ENCODE measurements around the gene PELI2. TPM values are rescaled to one million over a fixed set of nuclear protein-coding genes. Genes with fewer than 3 reads are reported as not detected.

PELI2 gene
- polyA plus RNA-seq, 12 donors: 3.6 to 17.7 (median 5.0) TPM; not detected in 1

DNA sequence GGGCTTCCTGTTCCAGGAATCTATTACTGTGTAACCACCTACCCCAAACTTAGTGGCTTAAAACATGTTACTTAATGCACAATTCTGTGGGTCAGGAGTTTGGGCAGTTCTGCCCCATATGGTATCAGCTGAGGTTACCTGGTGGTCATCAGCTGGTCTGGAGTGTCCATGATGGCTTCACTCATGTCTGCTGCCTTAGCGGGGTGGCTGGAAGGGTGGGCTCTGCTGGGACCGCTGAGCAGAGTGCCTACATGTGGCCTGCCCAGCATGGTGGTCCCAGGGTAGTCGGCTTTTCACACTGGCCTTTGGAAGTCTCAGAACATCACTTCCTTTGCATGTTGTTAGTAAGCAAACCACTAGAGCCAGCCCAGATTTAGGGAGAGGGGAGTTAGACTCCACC, 53.9 kb downstream of the PELI2 start:
- no peak for DNase-seq

- DNase-seq: no peak
Observed at GRCh38 chr14:56172571-56172971, 54.4 kb downstream of the PELI2 start.

GRCh38 chr14:56173365-56173922, 55.2 kb downstream of the PELI2 start:
- no peak for DNase-seq

DNA sequence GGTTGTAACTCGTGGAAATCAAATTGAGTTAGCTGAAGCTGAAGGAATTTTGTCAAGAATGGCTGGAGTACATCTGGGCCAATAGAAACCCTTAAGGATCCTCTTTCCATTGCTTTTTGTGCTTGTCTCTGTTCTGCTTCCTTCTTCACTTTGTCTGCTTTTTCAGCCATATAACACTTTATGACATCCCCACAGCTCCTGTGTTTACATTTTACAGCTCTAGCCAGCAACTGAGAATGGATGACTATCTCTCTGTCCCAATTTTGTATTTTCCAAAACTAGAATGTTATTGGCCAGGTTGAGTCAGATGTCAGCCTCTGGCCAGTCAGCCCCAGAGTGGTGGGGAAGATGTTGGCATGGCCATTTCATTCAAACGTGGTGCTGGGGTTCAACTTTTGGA, 57.6 kb downstream of the PELI2 start:
- no peak for DNase-seq

- no peak for DNase-seq
Observed at GRCh38 chr14:56176530-56176929, 58.3 kb downstream of the PELI2 start.

DNA sequence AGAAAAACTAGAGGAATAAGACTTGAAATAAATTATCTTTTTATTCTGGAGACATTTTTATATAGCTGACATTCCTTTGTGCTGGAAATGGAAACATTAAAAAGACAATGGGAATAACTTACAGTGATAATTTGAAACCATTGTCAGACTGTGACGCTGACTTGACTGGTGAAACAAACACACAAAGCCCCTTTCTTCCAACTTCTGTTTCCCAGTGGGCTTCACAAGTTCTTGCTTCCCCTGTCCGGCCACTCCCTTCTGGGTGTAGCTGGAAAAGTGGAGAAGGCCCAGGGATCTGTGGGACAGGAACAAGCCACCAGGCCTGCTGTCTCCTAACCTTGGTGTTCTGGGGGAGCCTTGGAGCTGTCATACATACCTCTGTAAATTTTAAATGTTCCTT, 58.8 kb downstream of the PELI2 start:
- no peak for DNase-seq

GRCh38 chr14:56180754-56181542, 62.7 kb downstream of the PELI2 start:
- no peak for DNase-seq

GRCh38 chr14:56181681-56182085, 63.5 kb downstream of the PELI2 start:
- DNase-seq: no peak

GRCh38 chr14:56182410-56182809, 64.2 kb downstream of the PELI2 start:
- DNase-seq: peak; percentile 24

- no peak for DNase-seq
Observed at GRCh38 chr14:56183631-56184157, 65.5 kb downstream of the PELI2 start.

GRCh38 chr14:56185992-56186391, 67.8 kb downstream of the PELI2 start:
- peak; percentile 22 for DNase-seq

GRCh38 chr14:56187736-56188135, 69.5 kb downstream of the PELI2 start:
- no peak for DNase-seq

GRCh38 chr14:56189307-56189706, 71.1 kb downstream of the PELI2 start:
- DNase-seq: no peak

DNA sequence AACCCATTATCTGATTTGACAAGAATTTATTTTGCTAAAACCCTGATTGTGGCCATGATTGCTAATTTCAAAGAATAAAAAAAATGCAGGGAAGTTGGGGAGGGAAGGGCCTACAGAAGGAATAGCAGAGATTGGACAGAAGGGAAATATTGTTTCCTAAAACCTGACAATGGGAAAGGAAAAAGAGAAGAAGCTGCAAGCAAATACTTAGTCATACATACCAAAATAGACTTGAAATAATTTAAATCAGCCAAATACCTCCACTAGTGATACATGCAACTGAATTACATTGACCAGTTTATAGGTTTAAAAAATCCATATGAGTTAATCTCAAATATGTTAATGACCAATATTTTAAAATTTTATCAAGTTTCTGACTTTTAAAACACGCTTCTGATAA, 75.1 kb downstream of the PELI2 start:
- no peak for DNase-seq

- no peak for DNase-seq
Observed at GRCh38 chr14:56194042-56194441, 75.8 kb downstream of the PELI2 start.

GRCh38 chr14:56195223-56195622, 77.0 kb downstream of the PELI2 start:
- no peak for DNase-seq

GRCh38 chr14:56195704-56196103, 77.5 kb downstream of the PELI2 start:
- DNase-seq: no peak

DNA sequence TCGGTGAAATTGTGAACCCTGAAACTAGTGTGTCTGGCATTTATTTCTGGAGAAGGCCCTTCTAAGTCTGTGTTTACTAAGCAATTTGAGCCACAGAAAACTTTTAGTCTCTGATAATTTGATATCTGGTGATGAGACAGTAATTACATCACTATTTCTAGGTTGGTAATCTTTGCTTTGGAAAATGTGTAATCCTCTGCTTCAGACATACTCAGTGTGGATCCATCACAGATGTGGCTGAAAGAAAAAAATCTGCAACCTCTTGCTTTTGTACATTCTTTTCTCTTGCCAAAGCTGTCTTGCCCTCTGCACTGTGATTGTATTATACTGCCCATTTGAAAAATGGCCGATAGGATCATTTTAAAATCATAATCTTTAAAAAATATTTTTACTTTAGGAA, 78.1 kb downstream of the PELI2 start:
- DNase-seq: no peak

GRCh38 chr14:56197150-56197549, 78.9 kb downstream of the PELI2 start:
- DNase-seq: no peak

GRCh38 chr14:56198438-56198837, 80.2 kb downstream of the PELI2 start:
- DNase-seq: no peak

- DNase-seq: no peak
Observed at GRCh38 chr14:56199095-56199981, 81.1 kb downstream of the PELI2 start.

DNA sequence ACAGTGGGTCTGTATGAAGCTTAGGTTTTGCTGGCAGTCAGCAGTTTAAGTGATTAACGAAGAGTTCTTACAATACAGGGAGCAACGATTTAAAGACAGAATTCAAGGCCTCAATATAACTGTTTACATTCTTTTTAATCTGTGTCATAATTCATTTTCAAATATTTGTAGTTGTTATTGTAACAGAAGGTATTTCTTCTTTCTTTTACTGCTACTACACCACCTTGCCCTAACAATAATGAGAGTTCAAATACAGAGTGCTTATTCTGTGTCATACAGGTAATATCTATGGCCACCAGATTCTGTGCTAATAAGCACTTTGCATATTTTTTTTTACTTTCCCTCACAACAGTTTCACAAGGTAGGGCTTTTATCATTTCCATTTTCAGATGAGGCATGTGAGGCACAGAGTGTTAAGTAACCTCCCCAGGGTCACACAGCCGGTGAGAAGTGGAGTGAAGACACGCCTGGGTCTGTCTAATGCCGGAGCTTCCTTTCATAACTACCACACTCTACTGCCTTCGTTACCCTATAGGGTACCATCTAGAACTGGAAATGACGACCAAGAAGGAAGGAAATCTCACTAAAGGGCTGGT, 81.9 kb downstream of the PELI2 start:
- no peak for DNase-seq
